Measurements from ENCODE around the gene OSM.
A peak's percentile ranks its signal among the peaks of the same experiment; 100 is the strongest.

Gene OSM

DNA sequence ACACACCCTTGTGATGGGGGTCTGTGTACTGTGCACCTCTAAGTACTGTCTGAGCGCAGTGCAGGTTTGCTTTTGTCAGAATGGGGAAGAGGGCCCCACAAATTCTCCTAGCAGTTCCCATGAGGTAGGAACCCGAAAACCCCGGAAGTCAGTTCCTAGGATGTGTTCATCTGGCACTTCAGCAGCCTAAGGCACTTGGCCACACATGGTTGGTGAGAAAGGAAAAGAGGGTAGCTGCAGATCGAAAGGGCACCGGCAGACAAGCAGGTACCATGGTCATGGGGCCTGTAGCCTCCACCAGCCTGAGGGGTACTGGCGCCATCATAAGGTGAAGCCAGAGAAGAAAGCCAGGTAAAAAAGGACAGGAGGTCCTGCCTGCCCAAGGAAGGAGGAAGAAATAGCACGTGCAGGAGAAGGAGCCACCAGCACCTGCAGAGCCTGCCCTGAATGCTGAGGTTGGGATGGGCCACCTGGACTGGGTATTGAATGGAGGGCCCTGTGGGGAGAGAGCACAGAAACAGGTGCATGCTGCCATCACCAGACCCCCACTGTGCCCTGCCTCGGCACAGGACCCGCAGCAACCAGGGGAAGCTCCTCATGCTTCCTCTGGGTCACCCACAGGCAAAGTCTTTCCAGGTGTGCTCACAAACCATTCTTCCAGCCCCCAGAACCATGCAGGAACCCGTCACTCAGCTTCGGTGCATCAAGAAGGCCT, 30.8 kb upstream of the OSM start:
- DNase-seq = no peak

- no peak for DNase-seq
Measured at GRCh38 chr22:30296833-30297232, 30.2 kb upstream of the OSM start.

DNA sequence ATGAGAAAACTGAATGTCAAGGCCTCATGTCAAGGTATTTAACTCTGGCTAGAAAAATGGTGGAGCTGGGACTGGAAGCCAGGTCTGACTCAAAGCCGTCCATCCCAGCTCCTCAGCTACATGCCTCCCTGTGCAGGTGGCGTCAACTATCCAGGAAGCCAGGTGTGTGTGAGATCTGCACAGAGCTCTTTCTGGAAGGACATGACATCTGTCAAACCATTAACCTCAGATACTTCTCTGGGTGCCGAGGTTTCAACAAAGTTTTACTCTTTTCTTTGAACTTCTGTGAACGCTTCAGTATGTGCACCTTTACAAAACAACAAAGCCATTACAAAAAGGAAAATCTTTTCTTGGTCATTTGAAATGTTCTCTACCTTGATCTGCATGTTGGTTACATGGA, 29.7 kb upstream of the OSM start:
- DNase-seq = no peak

DNA sequence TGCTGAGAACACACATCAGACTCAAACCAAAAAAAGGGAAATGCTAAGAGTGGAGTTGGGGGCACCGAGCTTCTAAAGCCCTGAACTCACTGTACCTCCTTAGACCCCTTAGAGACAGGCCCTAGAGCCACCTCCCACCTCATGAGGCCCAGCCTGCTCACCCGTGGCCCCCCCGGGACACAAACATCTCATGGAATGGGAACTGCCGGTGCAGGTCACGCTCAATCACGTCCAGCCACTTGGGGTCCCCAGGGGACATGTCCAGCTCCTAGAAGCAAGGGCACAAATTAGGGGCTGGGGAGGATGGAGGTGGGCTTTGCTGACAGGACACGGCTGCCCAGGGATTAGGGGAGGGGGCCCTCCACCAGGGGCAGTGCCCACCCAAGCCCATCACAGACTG, 28.9 kb upstream of the OSM start:
- no peak for DNase-seq

DNA sequence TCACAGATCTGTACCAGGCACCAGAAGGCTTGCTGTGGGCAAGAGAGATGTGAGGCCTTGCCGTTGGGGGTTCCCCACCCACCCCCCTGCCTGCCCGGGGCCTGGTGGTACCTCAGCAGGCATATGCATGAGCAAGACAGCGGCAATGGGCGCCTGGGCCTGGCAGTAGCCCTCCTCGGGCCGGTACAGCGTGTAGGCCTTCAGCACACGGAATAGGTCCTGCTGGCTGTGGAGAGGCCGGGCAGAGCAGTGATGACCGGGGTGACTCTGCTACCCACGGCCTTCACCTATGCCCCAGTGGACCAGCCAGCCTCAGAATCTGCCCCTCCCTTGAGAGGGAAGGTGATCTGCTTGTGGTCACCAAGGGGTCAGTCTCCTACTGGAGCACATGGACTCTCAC, 28.2 kb upstream of the OSM start:
- DNase-seq = no peak

GRCh38 chr22:30294066-30294465, 27.4 kb upstream of the OSM start:
- DNase-seq = no peak

GRCh38 chr22:30293026-30293425, 26.4 kb upstream of the OSM start:
- DNase-seq = no peak

- no peak for DNase-seq
Measured at GRCh38 chr22:30292069-30292970, 25.7 kb upstream of the OSM start.

GRCh38 chr22:30291058-30291892, 24.6 kb upstream of the OSM start:
- no peak for DNase-seq

GRCh38 chr22:30290342-30291057, 23.8 kb upstream of the OSM start:
- DNase-seq = no peak

DNA sequence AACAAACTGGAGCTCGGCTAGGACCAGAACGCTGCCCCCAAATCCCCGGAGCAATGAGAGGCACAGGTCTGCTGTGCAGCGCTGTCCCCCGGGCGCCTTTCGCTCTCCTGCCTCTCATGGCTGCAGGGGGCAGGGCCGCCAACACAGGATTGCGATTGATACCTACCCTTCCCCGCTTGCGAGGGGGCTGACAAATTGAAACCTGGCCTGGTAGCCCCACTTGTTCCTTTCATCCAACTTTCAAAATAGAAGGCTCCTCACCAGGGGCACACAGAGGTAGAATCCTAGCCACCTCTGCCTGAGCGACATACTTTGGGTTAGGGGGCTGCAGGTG, 23.3 kb upstream of the OSM start:
- no peak for DNase-seq

DNA sequence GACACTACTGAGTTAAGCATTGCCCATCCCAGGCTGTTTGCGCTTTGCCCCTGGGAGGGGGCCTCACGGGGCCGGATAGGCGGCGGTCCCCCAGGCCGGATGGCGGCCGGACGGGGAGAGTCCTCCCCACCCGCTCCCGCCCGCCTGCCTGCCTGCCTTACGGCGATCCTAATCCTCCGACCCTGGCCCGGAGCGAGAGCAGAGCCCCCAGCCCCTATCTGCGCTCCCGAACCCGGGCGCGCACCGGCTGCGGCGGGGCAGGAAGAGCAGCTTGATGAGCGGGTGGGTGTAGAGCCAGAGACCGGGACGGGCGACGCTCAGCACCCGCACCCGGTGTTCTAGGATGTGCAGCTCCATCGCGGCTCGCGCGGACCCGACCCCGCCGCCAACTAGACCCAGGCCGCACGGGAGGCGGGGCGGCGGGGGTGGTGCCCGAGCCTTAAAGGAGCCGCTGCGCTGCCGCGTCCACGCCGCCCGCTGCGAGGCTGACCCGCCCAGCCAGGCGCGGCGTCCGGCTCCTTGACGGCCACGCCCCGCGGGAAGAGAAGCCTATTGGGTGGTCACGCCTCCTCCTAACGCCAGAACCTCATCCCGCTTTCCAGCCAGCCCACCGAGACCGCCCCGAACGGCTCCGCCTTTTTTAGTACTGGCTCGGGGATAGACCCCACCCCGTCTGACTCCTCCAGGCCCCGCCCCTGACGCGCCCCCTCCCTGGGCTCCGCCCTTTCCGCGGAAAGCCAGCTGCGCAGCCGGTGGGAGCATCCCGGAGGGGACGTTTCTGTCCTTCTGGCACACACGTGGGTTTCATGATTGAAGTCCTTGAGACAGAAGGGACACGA, 22.7 kb upstream of the OSM start, which contains the start of gene CASTOR1:
Gene CASTOR1 (minus strand): TSS at position 365 of the 839 bp plus-strand sequence. CDS start 8 bp downstream, at position 357.
- peak; percentile 94 for DNase-seq

DNA sequence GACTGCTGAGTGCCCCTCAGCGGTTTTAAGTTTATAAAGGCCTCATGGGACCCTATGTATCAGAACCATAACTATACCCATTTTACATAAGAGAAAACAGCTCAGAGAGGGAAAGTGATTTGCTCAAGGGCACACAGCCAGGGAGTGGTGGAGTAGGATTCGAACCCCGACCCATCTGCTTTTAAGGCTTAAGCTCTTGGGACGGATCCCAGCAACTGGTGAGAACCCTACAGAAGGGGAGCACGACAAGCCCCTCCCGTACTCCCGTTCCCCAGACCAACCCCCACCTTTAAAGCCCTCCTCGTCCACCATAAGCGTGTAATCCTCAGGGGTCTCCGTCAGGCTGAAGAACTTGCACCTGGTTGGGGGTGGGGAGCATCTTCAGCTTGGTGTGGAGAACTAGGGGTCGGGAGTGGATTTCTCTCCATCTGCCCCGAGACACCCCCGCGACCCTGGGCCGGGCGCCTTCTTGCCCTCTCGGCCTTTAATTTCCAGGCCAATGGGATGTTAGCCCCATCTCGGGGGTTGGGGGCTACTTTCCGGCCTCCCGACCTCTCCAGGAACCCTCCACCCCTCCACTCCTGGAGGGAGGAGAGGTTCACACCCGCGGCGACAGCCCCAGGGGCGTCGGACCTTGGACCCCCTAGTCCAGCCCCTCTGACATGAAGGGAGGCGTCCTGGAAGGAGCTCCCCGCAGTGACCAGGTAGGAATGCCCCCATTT, 21.9 kb upstream of the OSM start:
- no peak for DNase-seq

DNA sequence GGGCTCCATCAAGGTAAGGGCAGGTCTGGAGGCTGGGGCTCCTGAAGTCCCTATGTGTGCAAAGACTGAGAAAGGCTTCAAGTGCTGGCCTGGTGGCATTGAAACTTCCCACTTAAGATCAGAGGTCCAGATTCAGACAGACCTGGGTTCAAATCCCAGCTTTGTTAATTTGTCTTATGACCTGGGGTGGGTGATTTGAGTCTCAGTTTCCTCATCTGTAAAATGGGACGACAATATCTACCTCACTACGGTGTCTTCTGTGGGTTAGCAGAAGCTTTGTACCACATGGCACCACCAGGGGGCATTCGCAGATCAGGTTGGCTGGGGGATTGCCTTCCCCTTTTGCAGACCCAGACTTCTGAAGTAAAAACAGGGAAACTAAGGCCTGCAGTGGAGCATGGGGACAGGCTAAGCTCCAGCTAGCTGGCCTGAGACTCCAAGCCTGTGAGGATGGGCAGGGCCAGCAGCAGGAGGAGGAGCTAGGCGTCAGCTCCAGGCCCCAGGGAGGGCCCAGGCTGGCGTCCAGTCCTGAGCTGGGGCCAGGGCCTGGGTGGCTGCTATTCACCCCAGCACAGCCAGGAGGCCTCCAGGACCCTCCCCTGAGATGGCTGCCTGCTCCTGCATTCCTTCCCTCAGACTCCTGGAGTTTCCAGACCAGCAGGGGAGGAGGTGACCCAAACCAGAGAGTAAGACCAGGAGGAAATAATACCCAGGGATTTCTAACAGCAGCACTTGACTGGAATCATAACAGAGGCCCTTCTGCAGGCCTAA, 21.2 kb upstream of the OSM start:
- peak; percentile 65 for DNase-seq

GRCh38 chr22:30286813-30287647, 20.4 kb upstream of the OSM start:
- DNase-seq = peak; percentile 40

DNA sequence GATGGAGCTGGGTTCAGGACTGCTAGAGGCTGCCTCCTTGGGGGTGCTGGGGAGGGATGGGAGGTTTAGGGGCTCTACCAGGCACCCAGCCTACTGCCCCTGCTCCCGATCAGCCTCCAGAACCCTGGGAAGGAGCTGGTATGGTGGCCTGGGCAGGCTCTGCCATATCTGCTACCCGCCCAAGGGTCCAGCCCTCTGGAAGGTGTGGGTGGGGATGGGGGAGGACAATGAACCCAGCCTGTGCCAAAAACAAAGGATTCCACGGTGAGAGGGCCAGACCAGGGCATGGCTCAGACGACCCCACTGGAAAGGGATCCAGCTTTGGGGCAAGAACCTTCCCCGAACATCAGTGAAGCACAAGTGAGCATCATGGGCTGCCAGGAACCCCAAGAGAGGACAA, 19.7 kb upstream of the OSM start:
- no peak for DNase-seq

GRCh38 chr22:30285846-30286200, 19.2 kb upstream of the OSM start:
- no peak for DNase-seq

DNA sequence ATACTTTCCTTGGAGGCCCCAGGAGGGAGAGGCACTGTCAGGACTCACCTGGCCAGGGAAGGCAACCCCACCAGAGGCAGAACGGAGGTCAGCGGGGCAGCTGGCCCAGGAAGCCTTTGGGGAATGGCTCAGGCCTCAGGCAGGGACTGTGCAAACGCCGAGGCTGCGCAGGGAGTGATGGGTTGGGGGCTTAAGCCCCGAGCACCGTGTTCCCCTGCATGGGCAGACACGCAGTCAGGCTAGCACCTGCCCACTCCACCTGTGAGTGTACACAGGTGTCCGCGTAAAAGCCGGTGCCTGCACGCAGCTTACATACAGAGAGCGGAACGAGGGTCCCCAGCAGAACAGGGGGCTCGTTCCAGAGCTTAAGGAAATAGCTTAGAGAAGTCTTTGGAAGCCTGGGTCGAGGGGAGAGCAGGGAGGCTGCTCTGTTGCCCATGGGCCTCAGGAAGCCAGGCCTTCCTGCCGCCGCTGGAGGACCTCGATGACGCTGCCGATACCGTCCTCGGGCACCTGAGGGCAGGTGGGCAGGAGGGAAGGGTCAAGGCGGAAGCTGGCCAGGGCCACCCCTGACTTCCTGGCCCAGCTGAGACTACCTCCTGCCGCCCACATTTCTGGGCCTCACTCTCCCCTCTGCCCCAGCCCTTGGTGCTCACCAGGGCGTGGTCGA, 18.7 kb upstream of the OSM start:
- no peak for DNase-seq

- DNase-seq = no peak
Measured at GRCh38 chr22:30284666-30285065, 18.0 kb upstream of the OSM start.
